IPS-15b (cell line): ENCODE data around the gene ZIC3.

ENCODE experiments used
- H3K27me3 ChIP-seq: one replicate; pipeline ENCODE4 v1.6.1; 2013; ENCODE audit warnings: low read length; ENCODE audit not compliant: control insufficient read depth, insufficient read depth
- H3K36me3 ChIP-seq: one replicate; pipeline ENCODE4 v1.6.1; 2013; ENCODE audit warnings: low read length; ENCODE audit not compliant: control insufficient read depth, insufficient read depth
- H3K4me1 ChIP-seq: one replicate; pipeline ENCODE4 v1.6.1; 2013; ENCODE audit warnings: mild to moderate bottlenecking, low read length; ENCODE audit not compliant: control insufficient read depth, insufficient read depth
- H3K4me3 ChIP-seq: one replicate; pipeline ENCODE4 v1.5.1; 2013; ENCODE audit warnings: low read depth, low read length
- H3K9ac ChIP-seq: one replicate; pipeline ENCODE4 v1.6.1; 2013; ENCODE audit warnings: low read depth, mild to moderate bottlenecking, low read length
- H3K9me3 ChIP-seq: one replicate; pipeline ENCODE4 v1.6.1; 2013; ENCODE audit warnings: mild to moderate bottlenecking, low read length; ENCODE audit not compliant: control insufficient read depth, insufficient read depth

The ZIC3 gene

DNA sequence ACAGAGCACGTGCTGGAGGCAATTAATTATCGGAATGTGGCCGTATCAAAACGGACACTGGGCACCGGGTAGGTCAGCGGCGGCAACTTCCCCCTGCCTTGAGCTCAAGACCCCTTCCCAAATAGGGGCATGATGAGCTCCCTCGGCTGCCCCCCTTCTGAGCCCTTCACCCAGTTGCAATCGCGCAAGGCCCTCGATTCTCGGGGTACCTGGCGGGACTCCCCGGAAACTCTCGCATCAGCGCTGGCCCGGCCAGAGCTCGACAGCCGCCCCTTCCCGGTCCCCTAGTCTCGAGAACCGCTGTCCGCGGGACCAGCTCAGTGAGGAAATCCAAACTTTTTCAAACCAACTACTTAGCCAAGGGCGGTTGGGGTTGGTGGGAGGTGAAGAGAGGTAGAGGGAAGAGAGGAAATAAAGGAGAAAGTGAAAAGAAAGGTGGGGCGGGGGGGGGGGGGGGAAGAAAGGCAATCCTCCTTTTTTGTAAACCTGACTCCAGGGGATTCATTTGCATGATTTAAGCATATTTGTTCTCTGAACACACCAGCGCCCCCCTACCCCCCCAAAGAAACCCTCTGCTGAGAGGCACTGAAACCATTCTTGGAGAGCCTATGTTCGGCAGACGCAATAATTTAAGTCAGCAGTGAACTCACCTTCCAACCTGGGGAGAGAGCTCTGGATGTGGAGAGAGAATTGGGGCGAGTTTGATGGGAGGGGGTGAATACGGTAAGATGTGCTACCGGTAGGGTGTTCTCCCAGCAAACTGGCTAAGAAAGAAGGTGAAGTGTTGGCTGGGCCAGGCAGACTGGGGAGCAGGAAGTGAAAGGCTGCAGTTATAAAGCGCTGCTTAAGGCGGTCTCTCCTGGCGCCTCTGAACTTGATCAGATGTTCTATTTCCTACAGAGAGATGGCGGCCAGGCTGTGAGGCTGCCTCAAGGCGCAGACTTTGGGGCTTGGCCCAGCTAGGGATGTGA lies 2.0 kb upstream of the ZIC3 start:
- H3K27me3 ChIP-seq, result peaks cover 3% of the 10 kb centered on the region
- peaks cover 15% of the 10 kb centered on the region for H3K36me3 ChIP-seq
- H3K4me1 ChIP-seq, result peaks cover 16% of the 10 kb centered on the region
- no peaks in the 10 kb centered on the region for H3K9me3 ChIP-seq
- peak overlapping the region; percentile 86 for H3K9ac ChIP-seq
- H3K4me3 ChIP-seq, result peak overlapping the region; percentile 58

DNA sequence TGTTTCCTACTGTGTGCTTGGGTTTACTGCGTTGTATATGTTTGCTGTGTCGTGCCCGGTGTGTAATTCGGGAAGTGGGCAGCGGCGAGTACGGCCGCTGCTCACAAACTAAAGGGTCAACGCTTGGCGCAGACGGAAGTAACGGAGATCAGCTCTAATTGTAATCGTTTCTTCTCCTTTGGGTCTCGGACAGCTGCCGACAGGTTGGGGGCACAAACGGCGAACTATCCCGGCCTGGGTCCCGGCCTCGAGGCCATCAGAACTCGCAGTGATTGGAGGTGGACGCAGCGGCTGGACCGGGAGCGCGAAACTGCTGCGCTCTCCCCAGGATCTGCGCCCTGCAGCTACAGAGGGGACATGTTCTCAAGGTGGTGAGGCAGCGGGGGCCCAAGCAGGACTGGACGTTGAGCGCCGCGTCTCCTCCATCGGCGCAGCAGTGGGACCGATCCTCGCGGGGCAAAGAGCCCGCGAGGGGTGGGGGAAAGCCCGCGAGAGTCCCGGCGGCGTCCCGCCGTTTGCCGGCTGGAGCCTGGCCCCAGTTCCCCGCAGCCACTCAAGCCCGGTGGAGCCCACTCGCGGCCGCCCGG lies 516 bp upstream of the ZIC3 start:
- peaks cover 3% of the 10 kb centered on the region for H3K27me3 ChIP-seq
- no peaks in the 10 kb centered on the region for H3K9me3 ChIP-seq
- peaks cover 11% of the 10 kb centered on the region for H3K4me1 ChIP-seq
- peaks cover 28% of the 10 kb centered on the region for H3K36me3 ChIP-seq
- peak overlapping the region; percentile 1 for H3K9ac ChIP-seq
- peak overlapping the region; percentile 58 for H3K4me3 ChIP-seq

DNA sequence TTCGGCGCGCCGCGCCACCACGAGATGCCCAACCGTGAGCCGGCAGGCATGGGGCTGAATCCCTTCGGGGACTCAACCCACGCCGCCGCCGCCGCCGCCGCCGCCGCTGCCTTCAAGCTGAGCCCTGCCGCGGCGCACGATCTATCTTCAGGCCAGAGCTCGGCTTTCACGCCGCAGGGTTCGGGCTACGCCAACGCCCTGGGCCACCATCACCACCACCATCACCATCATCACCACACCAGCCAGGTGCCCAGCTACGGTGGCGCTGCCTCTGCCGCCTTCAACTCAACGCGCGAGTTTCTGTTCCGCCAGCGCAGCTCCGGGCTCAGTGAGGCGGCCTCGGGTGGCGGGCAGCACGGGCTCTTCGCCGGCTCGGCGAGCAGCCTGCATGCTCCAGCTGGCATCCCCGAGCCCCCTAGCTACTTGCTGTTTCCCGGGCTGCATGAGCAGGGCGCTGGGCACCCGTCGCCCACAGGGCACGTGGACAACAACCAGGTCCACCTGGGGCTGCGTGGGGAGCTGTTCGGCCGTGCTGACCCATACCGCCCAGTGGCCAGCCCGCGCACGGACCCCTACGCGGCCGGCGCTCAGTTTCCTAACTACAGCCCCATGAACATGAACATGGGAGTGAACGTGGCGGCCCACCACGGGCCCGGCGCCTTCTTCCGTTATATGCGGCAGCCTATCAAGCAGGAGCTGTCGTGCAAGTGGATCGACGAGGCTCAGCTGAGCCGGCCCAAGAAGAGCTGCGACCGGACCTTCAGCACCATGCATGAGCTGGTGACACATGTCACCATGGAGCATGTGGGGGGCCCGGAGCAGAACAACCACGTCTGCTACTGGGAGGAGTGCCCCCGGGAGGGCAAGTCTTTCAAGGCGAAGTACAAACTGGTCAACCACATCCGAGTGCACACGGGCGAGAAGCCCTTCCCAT lies 1.1 kb downstream of the ZIC3 start:
- Histone ChIP-seq H3K36me3 (peaks cover 30% of the 10 kb centered on the region), H3K4me3 (peak overlapping the region; percentile 95), H3K9ac (peak overlapping the region; percentile 89), H3K9me3 (no peaks in the 10 kb centered on the region), H3K4me1 (peaks cover 10% of the 10 kb centered on the region), H3K27me3 (peaks cover 3% of the 10 kb centered on the region)

DNA sequence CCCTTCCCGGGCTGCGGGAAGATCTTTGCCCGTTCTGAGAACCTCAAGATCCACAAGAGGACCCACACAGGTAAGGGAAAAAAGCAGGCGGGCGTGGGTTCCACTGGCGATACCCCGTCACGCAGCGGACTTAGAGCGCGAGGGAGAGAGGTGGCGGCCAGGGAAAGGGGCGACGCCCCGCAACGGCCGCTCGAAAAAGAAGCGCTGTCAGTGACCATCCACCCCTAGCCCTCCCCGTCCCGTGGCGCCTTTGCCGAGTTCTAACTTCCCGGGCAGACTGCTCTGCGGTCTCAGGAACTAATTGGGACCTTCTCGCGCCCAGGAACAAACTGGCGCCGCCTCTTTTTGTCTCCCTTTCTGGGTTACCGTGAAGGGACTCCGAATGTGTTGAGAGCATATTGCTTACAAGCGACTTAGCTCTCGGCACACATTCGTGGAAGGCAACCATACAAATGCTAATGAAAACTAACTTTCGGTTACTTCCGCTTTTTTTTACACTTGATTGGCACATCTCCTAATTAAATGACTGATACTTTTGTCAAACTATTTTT lies 1.8 kb downstream of the ZIC3 start:
- Histone ChIP-seq H3K4me1 (peaks cover 15% of the 10 kb centered on the region), H3K27me3 (no peaks in the 10 kb centered on the region), H3K4me3 (peak overlapping the region; percentile 95), H3K36me3 (peaks cover 34% of the 10 kb centered on the region), H3K9ac (peak overlapping the region; percentile 89), H3K9me3 (no peaks in the 10 kb centered on the region)

DNA sequence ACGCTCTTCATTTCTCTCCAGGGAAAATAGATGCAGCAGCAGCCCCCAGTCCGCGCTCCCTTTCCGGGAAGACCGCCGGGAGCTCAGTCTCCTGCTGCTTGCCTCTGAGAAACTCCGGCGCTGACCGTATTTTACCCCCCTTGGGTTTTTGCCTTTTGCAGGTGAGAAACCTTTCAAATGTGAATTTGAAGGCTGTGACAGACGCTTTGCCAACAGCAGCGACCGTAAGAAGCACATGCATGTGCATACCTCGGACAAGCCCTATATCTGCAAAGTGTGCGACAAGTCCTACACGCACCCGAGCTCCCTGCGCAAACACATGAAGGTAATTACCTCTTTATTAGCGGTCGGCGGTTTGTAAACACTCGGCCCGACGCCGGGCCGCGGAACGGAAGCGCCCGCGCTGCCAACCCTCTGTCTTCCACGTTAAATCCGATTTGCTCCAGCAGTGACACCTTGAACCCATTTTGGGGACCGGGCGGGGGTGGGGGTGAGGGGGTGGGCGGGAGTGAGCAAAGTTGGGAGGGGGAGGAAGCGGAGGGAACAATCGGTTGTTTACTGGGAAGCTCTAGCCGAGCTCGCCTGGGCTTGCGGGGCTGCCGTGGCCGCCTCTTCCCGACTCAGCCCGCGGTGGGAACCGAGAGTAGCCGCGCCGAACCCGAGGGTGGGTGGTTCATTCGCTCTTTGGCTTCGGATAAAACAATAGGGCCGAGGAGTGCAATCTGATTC lies 3.0 kb downstream of the ZIC3 start:
- Histone ChIP-seq H3K9me3 (no peaks in the 10 kb centered on the region), H3K4me1 (peaks cover 18% of the 10 kb centered on the region), H3K9ac (peak overlapping the region; percentile 88), H3K36me3 (peaks cover 34% of the 10 kb centered on the region), H3K4me3 (peak overlapping the region; percentile 95), H3K27me3 (no peaks in the 10 kb centered on the region)

DNA sequence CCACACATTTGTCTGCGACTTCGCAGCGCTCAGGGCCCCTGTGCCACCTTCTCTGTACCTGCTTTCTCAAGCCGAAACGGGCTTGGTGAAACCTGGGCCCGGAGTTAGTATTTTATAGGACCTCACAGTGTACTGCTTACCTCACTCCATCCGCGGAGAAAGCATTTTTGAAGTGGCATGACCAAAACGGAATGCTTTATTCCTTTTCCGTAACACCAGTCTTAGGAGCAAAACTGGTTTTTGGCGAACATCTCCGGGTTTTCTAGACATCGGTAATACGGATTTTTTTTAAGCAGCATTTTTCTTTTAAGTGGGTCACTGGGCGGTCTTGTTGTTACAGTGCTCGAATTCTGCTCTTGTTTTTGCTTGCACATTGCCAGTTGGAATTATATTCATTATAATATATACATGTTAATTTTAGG lies 3.6 kb downstream of the ZIC3 start:
- Histone ChIP-seq H3K9ac (peak overlapping the region; percentile 42), H3K9me3 (no peaks in the 10 kb centered on the region), H3K4me1 (peaks cover 18% of the 10 kb centered on the region), H3K27me3 (no peaks in the 10 kb centered on the region), H3K4me3 (peak overlapping the region; percentile 95), H3K36me3 (peaks cover 34% of the 10 kb centered on the region)

DNA sequence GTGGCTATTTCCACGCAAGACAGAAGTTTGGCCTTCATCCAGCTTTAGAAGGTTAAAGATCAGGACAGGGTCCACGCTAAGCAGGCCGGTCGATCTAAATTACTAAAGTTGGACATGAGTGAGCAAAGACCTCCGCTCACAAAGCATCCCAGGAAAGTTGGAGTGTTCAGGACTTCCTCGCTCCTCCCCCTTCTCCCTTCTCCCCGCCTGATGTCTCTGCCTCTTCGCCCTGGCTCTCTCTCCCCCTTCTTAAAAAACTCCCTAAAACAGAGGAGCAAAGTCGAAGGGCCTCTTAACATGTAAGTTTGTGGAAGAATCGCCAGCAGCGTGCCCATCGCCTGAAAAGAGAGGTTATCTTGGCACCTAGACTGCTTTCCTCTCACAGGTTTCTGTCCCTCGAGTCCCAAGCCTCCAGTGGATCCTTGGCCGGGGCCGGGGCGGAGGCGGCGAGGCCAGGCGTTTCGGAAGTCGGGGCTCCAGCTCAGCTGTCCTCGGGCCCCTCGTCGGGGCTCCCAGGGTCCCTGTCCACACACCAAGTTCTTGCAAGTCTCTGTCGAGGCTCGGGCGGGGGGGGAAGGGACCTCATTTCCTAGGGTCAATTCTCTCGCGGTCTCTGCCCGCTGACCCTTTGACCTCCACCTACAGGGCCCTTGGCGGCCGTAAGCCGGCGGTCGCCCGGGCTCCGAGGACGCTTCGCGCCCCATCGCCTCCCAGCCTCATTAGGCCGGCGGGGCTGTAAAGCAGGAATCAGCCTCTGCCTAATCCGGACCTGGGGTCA lies 7.6 kb downstream of the ZIC3 start:
- Histone ChIP-seq H3K9me3 (no peaks in the 10 kb centered on the region), H3K4me1 (peaks cover 36% of the 10 kb centered on the region), H3K9ac (peak overlapping the region; percentile 63), H3K27me3 (no peaks in the 10 kb centered on the region), H3K4me3 (peak overlapping the region; percentile 95), H3K36me3 (peaks cover 23% of the 10 kb centered on the region)

DNA sequence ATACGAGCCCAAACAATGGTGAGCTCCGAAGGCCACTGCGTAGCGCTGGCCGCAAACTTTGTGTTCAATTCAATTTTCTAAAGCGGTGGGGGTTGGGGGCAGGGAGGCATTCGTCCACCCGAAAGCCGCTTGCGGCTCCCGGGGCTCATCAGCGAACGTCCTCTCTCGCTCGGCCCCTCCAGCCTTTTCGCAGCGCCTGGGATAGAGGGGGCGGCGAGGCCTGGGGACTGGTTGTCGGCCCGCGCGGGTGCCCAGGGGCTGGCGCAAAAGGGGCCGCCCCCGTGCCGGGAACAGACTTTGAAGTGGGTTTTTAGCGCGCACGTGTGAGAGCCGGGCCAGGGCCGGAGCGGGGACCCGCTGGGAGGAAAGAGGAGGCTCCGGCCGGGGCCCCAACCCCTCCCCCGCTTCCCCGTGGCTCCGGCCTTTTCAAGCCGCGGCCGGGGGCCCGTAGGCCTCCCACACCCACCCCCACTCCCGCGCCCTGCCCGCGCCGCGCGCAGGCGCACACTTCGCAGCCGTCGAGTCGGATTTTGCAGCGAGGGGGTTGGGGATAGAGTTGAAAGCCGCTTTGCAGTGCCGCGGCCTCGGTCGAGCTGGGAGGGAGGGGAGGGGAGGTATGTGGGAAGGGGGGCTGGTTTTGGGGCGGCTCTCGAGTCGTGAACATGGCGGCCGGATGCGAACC lies 8.3 kb downstream of the ZIC3 start:
- Histone ChIP-seq H3K9ac (peak overlapping the region; percentile 58), H3K9me3 (no peaks in the 10 kb centered on the region), H3K36me3 (peaks cover 18% of the 10 kb centered on the region), H3K27me3 (no peaks in the 10 kb centered on the region), H3K4me3 (peak overlapping the region; percentile 95), H3K4me1 (peaks cover 36% of the 10 kb centered on the region)

DNA sequence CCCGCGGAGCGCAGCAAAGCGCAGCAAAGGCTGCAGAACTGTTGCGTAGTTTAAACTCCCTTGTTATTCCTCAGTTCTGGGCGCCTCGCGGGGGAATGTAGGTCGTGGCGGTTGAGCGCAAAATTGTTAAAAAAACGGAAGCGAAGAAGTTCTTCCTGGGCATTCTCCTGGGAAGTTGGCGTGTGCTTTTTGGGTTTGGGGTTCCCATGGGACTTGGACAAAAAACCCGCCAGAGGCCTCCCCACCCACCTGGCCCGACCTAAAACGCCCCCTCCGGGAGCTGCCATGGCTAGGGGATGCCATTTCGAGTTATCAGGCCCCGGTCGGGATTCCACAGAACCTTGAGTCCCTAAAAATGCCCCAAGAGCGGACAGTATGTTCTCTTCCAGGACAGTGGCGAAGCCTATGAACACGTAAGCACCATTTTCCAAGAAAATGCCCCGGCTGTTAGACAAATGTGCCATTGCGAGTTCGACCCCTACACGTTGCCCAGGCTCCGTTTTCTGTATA lies 8.9 kb downstream of the ZIC3 start:
- Histone ChIP-seq H3K9ac (peak overlapping the region; percentile 27), H3K4me3 (peak overlapping the region; percentile 50), H3K9me3 (no peaks in the 10 kb centered on the region), H3K27me3 (no peaks in the 10 kb centered on the region), H3K4me1 (peaks cover 36% of the 10 kb centered on the region), H3K36me3 (peaks cover 12% of the 10 kb centered on the region)
